Breast epithelium (tissue), 3 donors: ENCODE data around the gene STING1.

Source experiments
- CTCF ChIP-seq, 3 donors: fragments of 450-650 bp; IDR thresholded peaks; one replicate each; pipeline ENCODE4 v1.5.1; 2016 to 2017; ENCODE audit warnings: antibody characterized with exemption in 3 of 3, mild to moderate bottlenecking in 3 of 3, moderate library complexity in 3 of 3
- POLR2A ChIP-seq: fragments of 450-650 bp; IDR thresholded peaks from one replicate; pipeline ENCODE4 v1.6.1; 2016; ENCODE audit warnings: antibody characterized with exemption, mild to moderate bottlenecking, moderate library complexity

GRCh38 chr5:139482050-139482889, at the start of gene STING1:
- TF ChIP-seq POLR2A (no peak), CTCF (IDR thresholded peaks at IDR 0.05) (no peak)
